Fibroblast of the aortic adventitia (primary cell): Measurements from ENCODE around the gene CNTN5. TPM values are rescaled to one million over a fixed set of nuclear protein-coding genes. Genes with fewer than 3 reads are reported as not detected.

Experiments
- DNase-seq: peaks from one replicate; pipeline ENCODE4 v3.0.0-alpha.2; 2010; ENCODE audit warnings: low read depth
- H3K4me3 ChIP-seq: 2 replicates; pipeline ENCODE4 v1.5.1; 2011; ENCODE audit warnings: low read depth, mild to moderate bottlenecking, control low read depth, low read length, moderate library complexity
- CTCF ChIP-seq: IDR thresholded peaks from 2 replicates; pipeline ENCODE4 v1.5.1; 2011; ENCODE audit warnings: mild to moderate bottlenecking, low read length, control low read depth, inconsistent platforms; ENCODE audit not compliant: insufficient read depth
- total RNA-seq: library from RNA; depleted of rRNA; stranded (reverse); fragments of >200 nt; gene quantifications from 2 replicates; pipeline ENCODE4 v1.2.3, GENCODE V29; 2012; ENCODE audit warnings: low replicate concordance

CNTN5 gene
- total RNA-seq, 1 donor = 0.90 TPM

- no peak overlapping the region for H3K4me3 ChIP-seq
- no peak for DNase-seq
- no peak for TF ChIP-seq CTCF
Observed at GRCh38 chr11:100163471-100163870, 1142.7 kb downstream of the CNTN5 start.

- no peak overlapping the region for H3K4me3 ChIP-seq
- no peak for TF ChIP-seq CTCF
- no peak for DNase-seq
Observed at GRCh38 chr11:100174881-100175280, 1154.1 kb downstream of the CNTN5 start.

GRCh38 chr11:100176456-100176855, 1155.7 kb downstream of the CNTN5 start:
- no peak for DNase-seq
- H3K4me3 ChIP-seq = no peak overlapping the region
- no peak for TF ChIP-seq CTCF

GRCh38 chr11:100177651-100178050, 1156.9 kb downstream of the CNTN5 start:
- DNase-seq = no peak
- no peak overlapping the region for H3K4me3 ChIP-seq

GRCh38 chr11:100182350-100182749, 1161.6 kb downstream of the CNTN5 start:
- no peak for TF ChIP-seq CTCF
- H3K4me3 ChIP-seq = no peak overlapping the region
- no peak for DNase-seq

More at GRCh38 chr11:100177651-100178050, 1156.9 kb downstream of the CNTN5 start:
- no peak for TF ChIP-seq CTCF

- TF ChIP-seq CTCF = no peak
- no peak for DNase-seq
- H3K4me3 ChIP-seq = no peak overlapping the region
Observed at GRCh38 chr11:100182927-100183326, 1162.2 kb downstream of the CNTN5 start.

GRCh38 chr11:100185588-100185987, 1164.8 kb downstream of the CNTN5 start:
- TF ChIP-seq CTCF = no peak
- no peak overlapping the region for H3K4me3 ChIP-seq
- no peak for DNase-seq
